ENCODE results near the gene TXNRD2. TPM values are rescaled to one million over a fixed set of nuclear protein-coding genes. Genes with fewer than 3 reads are reported as not detected.

Gene TXNRD2
- total and polyA plus RNA-seq, 2 experiments from 2014 or later = 11.2 to 12.4 TPM

- H3K4me3 ChIP-seq = no peak overlapping the region
- H3K27ac Mint-ChIP-seq = no peak overlapping the region
These were observed 76.3 kb downstream of the TXNRD2 start for GRCh38 chr22:19865141-19865829.

GRCh38 chr22:19864538-19865106, 77.0 kb downstream of the TXNRD2 start:
- Histone ChIP-seq H3K4me3 (no peak overlapping the region), H3K79me2 (replicated peaks; ENCODE audit: insufficient read depth) (no peaks in the 10 kb centered on the region), H3K27ac (ENCODE audit: low read depth) (no peak overlapping the region), H3K36me3 (ENCODE audit: insufficient read depth) (no peaks in the 10 kb centered on the region), H3K4me1 (ENCODE audit: insufficient read depth) (no peaks in the 10 kb centered on the region), H2AFZ (no peak overlapping the region), H4K20me1 (replicated peaks; ENCODE audit: insufficient read depth) (no peaks in the 10 kb centered on the region), H3K27me3 (ENCODE audit: insufficient read depth) (no peaks in the 10 kb centered on the region), H3F3A (replicated peaks; ENCODE audit: low read depth) (no peaks in the 10 kb centered on the region), H3K4me2 (no peak overlapping the region), H3K9me2 (ENCODE audit: insufficient read depth) (no peaks in the 10 kb centered on the region)
- H3K27me3 Mint-ChIP-seq (ENCODE audit: insufficient read depth, low read depth, poor library complexity) = peaks cover 11% of the 10 kb centered on the region
- no peak for DNase-seq (ENCODE audit: low spot score)
- H3K4me3 Mint-ChIP-seq = no peak overlapping the region
- H3K36me3 Mint-ChIP-seq (ENCODE audit: low read depth) = no peaks in the 10 kb centered on the region; the same call in 2 of the 3 replicates
- H3K9me3 Mint-ChIP-seq = no peaks in the 10 kb centered on the region
- ATAC-seq = no peak
- no peak overlapping the region for H3K27ac Mint-ChIP-seq
- H3K4me1 Mint-ChIP-seq = peaks cover 12% of the 10 kb centered on the region
- TF ChIP-seq ZNF462 (CRISPR knock-in tag; IDR thresholded peaks at IDR 0.05) (no peak), POLR2AphosphoS5 (IDR thresholded peaks at IDR 0.05; ENCODE audit: low read depth) (no peak), REST (IDR thresholded peaks at IDR 0.05; ENCODE audit: unreplicated experiment) (no peak), ETS1 (IDR thresholded peaks at IDR 0.05) (no peak), STAT1 (IDR thresholded peaks at IDR 0.05; ENCODE audit: unreplicated experiment) (no peak), NANOG (IDR thresholded peaks at IDR 0.05; ENCODE audit: borderline replicate concordance) (no peak), ZNF114 (CRISPR knock-in tag; IDR thresholded peaks at IDR 0.05) (no peak), EZH2phosphoT487 (IDR thresholded peaks at IDR 0.05; ENCODE audit: unreplicated experiment) (no peak), CREB1 (CRISPR knock-in tag; IDR thresholded peaks at IDR 0.05; ENCODE audit: low read depth) (no peak)

More at GRCh38 chr22:19865141-19865829, 76.3 kb downstream of the TXNRD2 start:
- TF ChIP-seq EZH2phosphoT487 (IDR thresholded peaks at IDR 0.05; ENCODE audit: unreplicated experiment) = no peak
- Histone ChIP-seq H3K36me3 (ENCODE audit: insufficient read depth) (no peaks in the 10 kb centered on the region), H3K79me2 (replicated peaks; ENCODE audit: insufficient read depth) (no peaks in the 10 kb centered on the region), H3K27me3 (ENCODE audit: insufficient read depth) (no peaks in the 10 kb centered on the region), H3K27ac (ENCODE audit: low read depth) (no peak overlapping the region), H2AFZ (no peak overlapping the region), H3K9me2 (ENCODE audit: insufficient read depth) (no peaks in the 10 kb centered on the region), H4K20me1 (replicated peaks; ENCODE audit: insufficient read depth) (no peaks in the 10 kb centered on the region), H3K4me2 (no peak overlapping the region), H3K4me1 (ENCODE audit: insufficient read depth) (no peaks in the 10 kb centered on the region), H3F3A (replicated peaks; ENCODE audit: low read depth) (no peaks in the 10 kb centered on the region)
- Mint-ChIP-seq H3K36me3 (ENCODE audit: low read depth) (no peaks in the 10 kb centered on the region), H3K4me1 (peaks cover 12% of the 10 kb centered on the region), H3K9me3 (no peaks in the 10 kb centered on the region), H3K27me3 (ENCODE audit: insufficient read depth, low read depth, poor library complexity) (peaks cover 11% of the 10 kb centered on the region), H3K4me3 (no peak overlapping the region)
- DNase-seq (ENCODE audit: low spot score) (no peak), ATAC-seq (no peak)
